ENCODE measurements around the gene ARMH1.
"Not testable (repeated sequence)": the region's sequence is repeated elsewhere in the genome, so short reads cannot be mapped to it uniquely, and the experiment has no call there.

The ARMH1 gene

DNA sequence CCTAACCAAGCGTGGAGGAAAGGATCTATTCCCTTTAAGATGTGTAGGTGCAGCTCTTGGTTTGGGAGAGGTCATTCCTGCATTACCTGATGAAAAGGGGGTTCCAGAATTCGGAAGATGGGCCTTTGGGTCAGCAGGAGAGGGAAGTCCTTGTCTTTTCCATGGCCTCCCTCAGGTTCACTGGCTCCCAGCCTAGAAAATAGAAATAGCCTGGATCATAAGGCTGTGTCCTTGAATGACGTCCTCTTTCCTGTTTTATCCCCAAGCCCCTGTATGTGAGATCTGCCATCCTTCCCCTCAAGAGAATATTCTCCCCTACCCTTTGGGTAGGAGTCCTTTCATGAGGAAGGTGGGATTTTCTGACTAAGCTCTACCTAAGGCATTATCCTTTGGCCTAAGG lies 86.4 kb downstream of the ARMH1 start:
- Histone ChIP-seq H3K4me3 (ENCODE audit: low read depth in 1 of 2, low read length in 2 of 2) (no peak overlapping the region), H3K9me3 (ENCODE audit: insufficient read depth, low read length, severe bottlenecking) (no peaks in the 10 kb centered on the region), H3K4me2 (ENCODE audit: insufficient read depth, low read length) (no peak overlapping the region), H4K20me1 (ENCODE audit: insufficient read depth, low read length) (no peaks in the 10 kb centered on the region), H3K36me3 (ENCODE audit: insufficient read depth, low read length) (peaks cover 93% of the 10 kb centered on the region), H3K79me2 (ENCODE audit: insufficient read depth, low read length) (no peaks in the 10 kb centered on the region), H3K4me1 (ENCODE audit: insufficient read depth, low read length) (no peaks in the 10 kb centered on the region), H3K9ac (ENCODE audit: low read depth, low read length) (no peak overlapping the region), H3K27ac (ENCODE audit: low read length) (no peak overlapping the region), H3K27me3 (ENCODE audit: insufficient read depth, low read length, poor library complexity) (no peaks in the 10 kb centered on the region), H2AFZ (ENCODE audit: low read depth, low read length) (no peak overlapping the region)
- TF ChIP-seq EZH2 (IDR thresholded peaks at IDR 0.05; ENCODE audit: borderline replicate concordance, low read depth, low read length, severe bottlenecking), result no peak
- TF ChIP-seq, protein P1, sequence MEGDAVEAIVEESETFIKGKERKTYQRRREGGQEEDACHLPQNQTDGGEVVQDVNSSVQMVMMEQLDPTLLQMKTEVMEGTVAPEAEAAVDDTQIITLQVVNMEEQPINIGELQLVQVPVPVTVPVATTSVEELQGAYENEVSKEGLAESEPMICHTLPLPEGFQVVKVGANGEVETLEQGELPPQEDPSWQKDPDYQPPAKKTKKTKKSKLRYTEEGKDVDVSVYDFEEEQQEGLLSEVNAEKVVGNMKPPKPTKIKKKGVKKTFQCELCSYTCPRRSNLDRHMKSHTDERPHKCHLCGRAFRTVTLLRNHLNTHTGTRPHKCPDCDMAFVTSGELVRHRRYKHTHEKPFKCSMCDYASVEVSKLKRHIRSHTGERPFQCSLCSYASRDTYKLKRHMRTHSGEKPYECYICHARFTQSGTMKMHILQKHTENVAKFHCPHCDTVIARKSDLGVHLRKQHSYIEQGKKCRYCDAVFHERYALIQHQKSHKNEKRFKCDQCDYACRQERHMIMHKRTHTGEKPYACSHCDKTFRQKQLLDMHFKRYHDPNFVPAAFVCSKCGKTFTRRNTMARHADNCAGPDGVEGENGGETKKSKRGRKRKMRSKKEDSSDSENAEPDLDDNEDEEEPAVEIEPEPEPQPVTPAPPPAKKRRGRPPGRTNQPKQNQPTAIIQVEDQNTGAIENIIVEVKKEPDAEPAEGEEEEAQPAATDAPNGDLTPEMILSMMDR (IDR thresholded peaks at IDR 0.05; ENCODE audit: borderline replicate concordance, extremely low read depth, low read length, poor library complexity, severe bottlenecking), result no peak
- no peak for DNase-seq
- ATAC-seq (ENCODE audit: insufficient read depth, low read depth), result no peak

DNA sequence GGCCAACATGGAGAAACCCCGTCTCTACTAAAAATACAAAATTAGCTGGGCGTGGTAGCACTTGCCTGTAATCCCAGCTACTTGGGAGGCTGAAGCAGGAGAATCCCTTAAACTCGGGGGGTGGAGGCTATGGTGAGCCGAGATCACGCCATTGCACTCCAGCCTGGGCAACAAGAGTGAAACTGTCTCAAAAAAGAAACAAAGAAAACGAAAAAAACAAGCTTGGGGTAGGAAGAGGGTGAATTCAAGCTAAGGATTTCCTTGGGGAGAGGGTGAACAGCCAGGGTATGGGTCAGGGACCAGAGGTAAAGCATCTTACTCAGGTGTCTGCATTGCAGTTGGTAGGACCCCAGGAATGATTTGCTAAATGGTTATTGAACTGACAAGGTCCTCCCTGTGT lies 91.9 kb downstream of the ARMH1 start:
- not testable (repeated sequence) for H3K4me1 ChIP-seq (ENCODE audit: insufficient read depth, low read length); H3K79me2 ChIP-seq (ENCODE audit: insufficient read depth, low read length); DNase-seq; ATAC-seq (ENCODE audit: insufficient read depth, low read depth); H3K27ac ChIP-seq (ENCODE audit: low read length); H3K27me3 ChIP-seq (ENCODE audit: insufficient read depth, low read length, poor library complexity); H3K4me2 ChIP-seq (ENCODE audit: insufficient read depth, low read length); H2AFZ ChIP-seq (ENCODE audit: low read depth, low read length); H3K9ac ChIP-seq (ENCODE audit: low read depth, low read length); H4K20me1 ChIP-seq (ENCODE audit: insufficient read depth, low read length); H3K9me3 ChIP-seq (ENCODE audit: insufficient read depth, low read length, severe bottlenecking); H3K4me3 ChIP-seq (ENCODE audit: low read depth in 1 of 2, low read length in 2 of 2)
- H3K36me3 ChIP-seq (ENCODE audit: insufficient read depth, low read length), result peaks cover 63% of the 10 kb centered on the region

All from DND-41 (cell line).